Motor neuron (in vitro differentiated cells): ENCODE results near the gene DCAF8. TPM values are rescaled to one million over a fixed set of nuclear protein-coding genes. Genes with fewer than 3 reads are reported as not detected.
"Not testable (repeated sequence)": the region's sequence is repeated elsewhere in the genome, so short reads cannot be mapped to it uniquely, and the experiment has no call there.

Experiments
- ATAC-seq, 8 experiments: fragments of 200-7000 bp; cut with Tn5 transposase; replicated peaks in 6 of 8; 2 replicates each; pipeline ENCODE4 v1.8.0; 2021; ENCODE audit warnings: mild to moderate bottlenecking in 8 of 8, moderate library complexity in 8 of 8
- H3K27ac ChIP-seq, 2 donors: fragments of 250-450 bp; sonication (Bioruptor Pico); 2 replicates each; pipeline ENCODE4 v1.9.0; 2021; ENCODE audit warnings: antibody characterized with exemption in 2 of 2, mild to moderate bottlenecking in 2 of 2, moderate library complexity in 1 of 2
- H3K4me1 ChIP-seq, 2 donors: fragments of 250-450 bp; sonication (Bioruptor Pico); replicated peaks in 1 of 2; 2 replicates each; pipeline ENCODE4 v1.6.1; 2021; ENCODE audit warnings: antibody characterized with exemption in 2 of 2, mild to moderate bottlenecking in 2 of 2, moderate library complexity in 1 of 2
- H3K4me3 ChIP-seq, 5 donors: fragments of 250-450 bp; sonication (Bioruptor Pico); 2 replicates each; pipeline ENCODE4 v1.9.0; 2021; ENCODE audit warnings: antibody characterized with exemption in 5 of 5, mild to moderate bottlenecking in 5 of 5, moderate library complexity in 4 of 5
- WGBS, 10 experiments: fragments of 450-650 bp; shearing (Covaris generic); methylation state at CpG; one replicate each; pipeline ENCODE4 v1.0.0; 2022; 5-methylcytosine and 5-hydroxymethylcytosine counted together
- in situ Hi-C, 9 experiments: fragments of 400-800 bp; cut with MboI; loops; one replicate each; pipeline ENCODE4 v1.15.0; 2021; ENCODE audit warnings: low sequenced_read_pairs in 9 of 9, low pct_unique_long_range_greater_than_20kb in 2 of 9; ENCODE audit not compliant: unreplicated experiment in 9 of 9
- total RNA-seq, 8 experiments: library from RNA; unstranded; fragments of 300-600 nt; gene quantifications; 2 replicates each; pipeline versions ENCODE4 v1.2.3 to v1.2.4, GENCODE V29; 2022

Gene DCAF8
- total RNA-seq = 100 to 1,000 TPM in 6 of 8 experiments, 10 to 100 TPM in 2; 81.9 to 232 (median 129) TPM

DNA sequence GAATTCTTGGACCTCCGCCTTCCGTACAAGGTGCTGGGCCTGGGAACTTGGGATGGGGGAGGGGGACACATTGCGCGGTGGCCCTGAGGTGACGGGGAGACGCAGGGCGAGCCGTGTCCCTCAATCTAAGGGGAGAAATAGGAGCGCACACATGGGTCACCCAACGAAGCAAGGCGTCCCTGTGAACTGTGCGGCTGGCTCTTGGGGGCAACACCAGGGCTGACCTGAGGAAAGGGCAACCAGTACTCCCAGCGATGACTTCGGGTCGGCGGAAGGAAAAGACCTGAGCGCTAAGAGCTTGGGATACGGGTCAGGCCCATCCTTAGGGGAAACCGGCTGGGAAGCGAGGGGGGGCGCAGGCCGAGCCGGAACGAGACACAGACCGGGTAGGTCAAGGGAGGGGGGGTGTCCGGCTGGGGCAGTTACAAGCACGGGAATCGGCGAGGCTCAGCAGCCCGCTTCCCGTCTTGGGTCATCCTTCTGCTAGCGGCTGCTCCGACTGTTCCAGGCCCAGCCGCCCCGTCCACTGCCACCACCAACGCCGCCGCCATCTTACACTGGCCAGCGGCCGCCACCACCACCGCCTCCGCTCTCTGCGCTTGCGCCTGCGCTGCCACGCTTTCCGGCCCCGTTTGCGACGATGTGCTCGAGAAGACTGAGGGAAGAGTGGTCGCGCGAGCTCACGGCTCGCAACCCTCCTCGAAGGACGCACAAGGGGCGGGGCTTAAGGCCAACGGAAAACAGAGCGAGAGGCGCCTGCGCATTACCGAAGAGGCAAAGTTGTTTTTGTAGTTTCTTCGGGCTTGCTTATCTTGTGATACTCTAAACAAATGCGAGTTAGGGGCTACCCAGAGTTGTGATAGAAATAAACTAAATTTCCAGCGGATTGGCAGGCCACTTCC, at the start of gene DCAF8:
Gene DCAF8, minus strand, starts transcription at position 657 of the 902 bp plus-strand sequence. CDS start 18,541 bp downstream, outside the sequence.
- peak within 1 kb of the TSS; percentile 55 to 84 (median 77) for H3K4me3 ChIP-seq
- in situ Hi-C loops = no loop called here
- 0 to 3% (median 1%) methylated on average over 2 to 34 of the region's 67 CpGs; no CpG with 5 or more reads in 2 of the 10 experiments for WGBS, 10 experiments

GRCh38 chr1:160309571-160309970, 47.2 kb upstream of the DCAF8 start:
- ATAC-seq = no peak
- H3K4me3 ChIP-seq = no peak overlapping the region
- H3K27ac ChIP-seq = no peak overlapping the region
- 0 to 100% (median 73%) methylated on average over 1 of the region's 1 CpG for WGBS, 10 experiments
- H3K4me1 ChIP-seq = peaks cover 8% of the 10 kb centered on the region in 2 donors
- in situ Hi-C loops = no loop called here

More for the DNA sequence above, at the start of gene DCAF8:
- ATAC-seq = peak; percentile 89 to 98 (median 96)
- Histone ChIP-seq H3K4me1 (peaks cover 13 to 21% of the 10 kb centered on the region in 2 donors), H3K27ac (peak within 1 kb of the TSS; percentile 91 to 98)

DNA sequence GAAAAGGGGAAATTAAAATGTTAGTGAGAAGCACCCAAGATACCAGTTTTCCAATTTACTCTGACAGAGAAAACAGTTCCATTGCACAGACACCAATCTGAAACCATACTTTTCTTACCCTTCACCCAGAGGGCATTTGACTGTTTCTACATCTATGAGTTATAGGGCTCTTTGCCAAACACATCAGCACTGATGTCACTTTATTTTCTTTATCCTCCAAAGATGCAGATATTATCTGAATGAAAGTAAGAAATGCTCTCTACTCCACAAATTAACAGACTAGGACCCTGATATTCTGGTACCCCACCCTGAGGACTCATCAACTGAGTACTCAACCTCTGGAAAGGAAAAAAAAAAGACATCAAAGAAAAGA, 46.8 kb upstream of the DCAF8 start:
- no peak overlapping the region for H3K27ac ChIP-seq
- ATAC-seq = no peak
- in situ Hi-C loops = no loop called here
- no peak overlapping the region for H3K4me3 ChIP-seq
- H3K4me1 ChIP-seq = peaks cover 8% of the 10 kb centered on the region in 2 donors

- WGBS, 10 experiments = 0 to 83% (median 76%) methylated on average over 1 to 4 of the region's 4 CpGs
- in situ Hi-C loops = no loop called here
- Histone ChIP-seq H3K27ac (no peak overlapping the region), H3K4me3 (no peak overlapping the region), H3K4me1 (peaks cover 8% of the 10 kb centered on the region in 2 donors)
- ATAC-seq = no peak
Observed at GRCh38 chr1:160308451-160309184, 46.3 kb upstream of the DCAF8 start.

DNA sequence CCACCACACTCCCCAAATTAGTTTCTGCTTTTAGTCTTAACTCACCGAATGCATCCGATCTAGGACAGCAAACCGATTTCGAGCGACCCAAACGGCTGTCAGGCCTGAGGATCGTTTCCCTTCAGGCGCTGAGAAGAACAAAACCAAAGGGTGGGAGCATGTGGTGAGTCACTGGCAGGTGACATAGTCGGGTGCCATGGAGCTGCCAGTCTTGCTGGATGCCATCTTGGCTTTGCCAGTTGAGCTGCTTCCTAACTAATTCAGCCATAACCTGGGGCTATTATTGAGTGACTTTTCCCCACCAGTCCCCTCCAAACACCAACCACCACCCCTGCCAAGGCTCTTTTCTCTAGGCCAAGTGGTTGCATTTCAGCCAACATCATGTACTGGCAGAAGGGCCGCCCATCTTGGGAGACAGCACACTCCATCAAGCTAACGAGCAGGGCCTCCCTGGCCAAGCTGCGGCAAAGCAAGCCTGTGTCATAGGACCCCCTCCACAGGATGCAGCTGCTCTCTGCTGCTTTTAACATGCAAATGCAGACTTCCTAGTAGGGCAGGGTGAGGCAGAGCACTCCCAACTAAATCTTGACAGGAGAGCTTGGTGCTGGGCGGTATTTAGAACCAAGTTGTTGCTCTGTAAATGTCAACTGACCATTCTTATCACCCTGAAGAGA, 44.9 kb upstream of the DCAF8 start:
- Histone ChIP-seq H3K4me1 (peaks cover 8% of the 10 kb centered on the region in 2 donors), H3K27ac (peak overlapping the region in 1 of 2 donors; percentile 4), H3K4me3 (no peak overlapping the region)
- 40 to 100% (median 80%) methylated on average over 2 to 9 of the region's 13 CpGs; no CpG with 5 or more reads in 2 of the 10 experiments for WGBS, 10 experiments
- in situ Hi-C loops = no loop called here
- peak in 5 of 8 experiments; percentile 58 to 99 (median 97) for ATAC-seq

- 0 to 100% (median 88%) methylated on average over 1 to 7 of the region's 7 CpGs for WGBS, 10 experiments
- Histone ChIP-seq H3K4me1 (no peaks in the 10 kb centered on the region), H3K4me3 (no peak overlapping the region), H3K27ac (no peak overlapping the region)
- in situ Hi-C loops = no loop called here
- ATAC-seq = no peak
Observed at GRCh38 chr1:160300173-160300572, 37.8 kb upstream of the DCAF8 start.

- no peak for ATAC-seq
- in situ Hi-C loops = loop anchor here in 1 of 9 experiments (10.0 kb wide), 1 partner anchor 101 kb away; the partner anchor contains the start of gene CASQ1
- WGBS, 10 experiments = 80 to 100% (median 89%) methylated on average over 1 of the region's 1 CpG; no CpG with 5 or more reads in 3 of the 10 experiments
- H3K27ac ChIP-seq = no peak overlapping the region
- H3K4me1 ChIP-seq = no peaks in the 10 kb centered on the region
- H3K4me3 ChIP-seq = no peak overlapping the region
Observed at GRCh38 chr1:160296036-160296435, 33.7 kb upstream of the DCAF8 start.

GRCh38 chr1:160293020-160293968, 30.9 kb upstream of the DCAF8 start:
- no peaks in the 10 kb centered on the region for H3K4me1 ChIP-seq
- ATAC-seq = no peak
- no peak overlapping the region for H3K27ac ChIP-seq
- no peak overlapping the region for H3K4me3 ChIP-seq
- 70 to 100% (median 92%) methylated on average over 1 to 8 of the region's 8 CpGs for WGBS, 10 experiments
- in situ Hi-C loops = loop anchor here in 1 of 9 experiments (10.0 kb wide), 1 partner anchor 98 kb away; the partner anchor contains the start of gene CASQ1

DNA sequence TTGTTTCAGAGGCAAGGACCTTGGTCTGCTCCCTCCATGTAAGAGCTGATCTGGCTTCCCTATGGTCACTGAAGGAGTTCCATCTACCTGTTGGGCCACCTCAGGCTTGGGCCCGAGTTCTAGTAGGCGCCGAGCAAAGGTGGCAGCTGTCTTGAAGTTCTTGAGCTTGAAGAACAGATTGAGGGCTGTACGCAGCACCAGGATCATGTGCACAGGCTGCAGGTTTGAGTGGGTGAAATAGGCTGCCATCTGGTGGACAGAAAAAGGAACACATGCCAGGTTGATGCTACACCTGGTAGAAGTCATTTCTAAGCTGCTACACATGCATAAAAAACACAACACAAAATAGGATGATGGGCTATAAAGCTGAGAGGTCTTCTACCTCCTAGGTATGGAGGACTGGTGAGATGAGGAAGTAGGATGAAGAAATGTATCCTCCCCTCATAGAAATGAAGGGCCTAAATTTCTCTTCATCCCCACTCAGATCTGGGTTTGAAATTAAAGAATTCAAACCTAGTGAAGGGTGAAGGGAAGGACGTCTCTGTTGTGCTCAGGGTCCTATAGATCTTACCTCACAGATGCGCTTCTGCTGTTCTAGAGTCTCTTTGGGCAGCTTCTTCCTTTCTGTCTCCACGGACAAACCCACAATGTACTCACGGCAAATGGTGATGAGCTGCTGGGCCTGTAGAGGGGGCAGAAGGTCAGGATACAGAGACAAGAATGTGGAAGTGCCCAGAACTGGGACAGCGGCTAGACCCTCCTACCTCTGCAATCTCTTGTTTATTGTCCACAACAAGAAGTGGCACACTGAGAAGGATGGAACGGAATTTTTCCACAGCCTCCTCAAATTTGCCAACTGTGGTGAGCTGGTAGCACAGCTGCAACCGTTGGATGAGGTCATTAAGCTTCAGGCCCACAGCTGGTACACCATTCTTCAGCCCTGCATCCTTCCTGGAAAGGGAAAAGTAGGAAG, 29.2 kb upstream of the DCAF8 start:
- WGBS, 10 experiments = 34 to 100% (median 64%) methylated on average over 2 to 10 of the region's 11 CpGs; no CpG with 5 or more reads in 2 of the 10 experiments
- in situ Hi-C loops = loop anchor here in 1 of 9 experiments (10.0 kb wide), 1 partner anchor 97 kb away; the partner anchor contains the start of gene CASQ1
- peak; percentile 81 to 97 (median 92) for ATAC-seq
- no peaks in the 10 kb centered on the region for H3K4me1 ChIP-seq
- no peak overlapping the region for H3K4me3 ChIP-seq
- H3K27ac ChIP-seq = no peak overlapping the region

DNA sequence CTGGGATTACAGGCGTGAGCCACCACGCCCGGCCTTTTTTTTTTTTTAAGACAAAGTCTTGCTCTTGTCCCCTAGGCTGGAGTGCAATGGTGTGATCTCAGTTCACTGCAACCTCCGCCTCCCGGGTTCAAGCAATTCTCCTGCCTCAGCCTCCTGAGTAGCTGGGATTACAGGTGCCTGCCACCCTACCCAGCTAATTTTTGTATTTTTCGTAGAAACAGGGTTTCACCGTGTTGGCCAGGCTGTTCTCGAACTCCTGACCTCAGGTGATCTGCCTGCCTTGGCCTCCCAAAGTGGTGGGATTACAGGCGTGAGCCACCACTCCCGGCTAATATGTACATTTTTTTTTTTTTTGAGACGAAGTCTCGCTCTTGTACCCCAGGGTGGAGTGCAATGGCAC, 25.4 kb upstream of the DCAF8 start:
- H3K27ac ChIP-seq = not testable (repeated sequence)
- 83 to 100% (median 92%) methylated on average over 2 to 12 of the region's 12 CpGs; no CpG with 5 or more reads in 1 of the 10 experiments for whole genome bisulfite sequencing, 10 experiments

GRCh38 chr1:160285506-160285905, 23.2 kb upstream of the DCAF8 start:
- Histone ChIP-seq H3K4me3 (peak overlapping the region in 3 of 5 donors; percentile 72 to 88 (median 77)), H3K27ac (no peak overlapping the region), H3K4me1 (peaks cover 7 to 9% of the 10 kb centered on the region in 2 donors)
- ATAC-seq = peak in 1 of 8 experiments; percentile 0
- WGBS, 10 experiments = 50 to 100% (median 89%) methylated on average over 2 to 23 of the region's 23 CpGs; no CpG with 5 or more reads in 1 of the 10 experiments
- in situ Hi-C loops = no loop called here

More for the DNA sequence above, 25.4 kb upstream of the DCAF8 start:
- H3K4me3 ChIP-seq, in situ Hi-C loops, H3K4me1 ChIP-seq, ATAC-seq: not testable (repeated sequence)
